RWPE2 (cell line): ENCODE results near the gene RIT1.
"Not testable (repeated sequence)": the region's sequence is repeated elsewhere in the genome, so short reads cannot be mapped to it uniquely, and the experiment has no call there.

ENCODE experiments used
- ATAC-seq: fragments of 200-7000 bp; cut with Tn5 transposase; 3 replicates; pipeline ENCODE4 v1.9.1; 2021; ENCODE audit warnings: low read depth
- DNase-seq: peaks from one replicate; pipeline ENCODE4 v3.0.0-alpha.2; 2020; ENCODE audit warnings: low spot score
- H3K27ac ChIP-seq: fragments of 450-650 bp; 2 replicates; pipeline ENCODE4 v1.5.1; 2017; ENCODE audit warnings: mild to moderate bottlenecking; ENCODE audit not compliant: poor library complexity, severe bottlenecking
- H3K27me3 ChIP-seq: fragments of 250-450 bp; sonication (Bioruptor Pico); 2 replicates; pipeline ENCODE4 v1.5.1; 2021; ENCODE audit warnings: mild to moderate bottlenecking, moderate library complexity; ENCODE audit not compliant: insufficient read depth, poor library complexity, severe bottlenecking
- H3K36me3 ChIP-seq: fragments of 250-450 bp; sonication (Bioruptor Pico); 2 replicates; pipeline ENCODE4 v1.5.1; 2020; ENCODE audit warnings: low read depth, mild to moderate bottlenecking, moderate library complexity
- H3K4me1 ChIP-seq: fragments of 250-450 bp; sonication (Bioruptor Pico); 2 replicates; pipeline ENCODE4 v1.5.1; 2021; ENCODE audit warnings: mild to moderate bottlenecking, moderate library complexity; ENCODE audit not compliant: insufficient read depth, poor library complexity, severe bottlenecking
- H3K4me3 ChIP-seq: fragments of 250-450 bp; sonication (Bioruptor Pico); 2 replicates; pipeline ENCODE4 v1.5.1; 2021; ENCODE audit warnings: mild to moderate bottlenecking, moderate library complexity; ENCODE audit not compliant: severe bottlenecking
- H3K9me3 ChIP-seq: fragments of 250-450 bp; sonication (Bioruptor Pico); 2 replicates; pipeline ENCODE4 v1.5.1; 2021; ENCODE audit warnings: mild to moderate bottlenecking, moderate library complexity; ENCODE audit not compliant: severe bottlenecking
- CTCF ChIP-seq: fragments of 450-650 bp; IDR thresholded peaks from one replicate; pipeline ENCODE4 v1.5.1; 2017; ENCODE audit warnings: mild to moderate bottlenecking, moderate library complexity; ENCODE audit not compliant: poor library complexity, severe bottlenecking

RIT1 gene

DNA sequence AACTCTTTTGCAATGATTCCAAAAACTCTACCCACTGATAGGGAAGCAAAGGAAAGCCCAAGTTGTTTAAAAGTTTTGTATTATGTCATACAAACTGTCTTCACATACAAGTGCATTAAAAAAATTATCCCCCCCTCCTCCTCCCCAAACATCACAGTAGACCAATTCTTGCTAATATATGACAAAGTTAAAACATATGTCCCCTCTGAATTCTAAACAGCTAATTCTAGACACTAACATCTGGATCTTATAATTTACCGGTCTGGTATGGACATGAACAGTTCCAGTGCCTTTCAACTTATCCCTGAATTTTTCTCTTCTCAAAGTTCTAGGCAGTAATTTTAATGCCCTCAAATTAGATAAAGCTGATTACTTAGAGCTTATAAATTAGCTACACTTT is 13.4 kb downstream of the RIT1 start:
- Histone ChIP-seq H3K36me3 (peaks cover 59% of the 10 kb centered on the region), H3K4me1 (peaks cover 15% of the 10 kb centered on the region), H3K9me3 (no peaks in the 10 kb centered on the region), H3K27me3 (no peaks in the 10 kb centered on the region), H3K4me3 (no peak overlapping the region), H3K27ac (no peak overlapping the region)
- DNase-seq (no peak), ATAC-seq (no peak)
- no peak for TF ChIP-seq CTCF

GRCh38 chr1:155896476-155896875 is 14.7 kb downstream of the RIT1 start:
- Histone ChIP-seq H3K4me1 (peaks cover 21% of the 10 kb centered on the region), H3K36me3 (peaks cover 47% of the 10 kb centered on the region)
- not testable (repeated sequence) for H3K9me3 ChIP-seq, H3K27me3 ChIP-seq, ATAC-seq, DNase-seq, H3K4me3 ChIP-seq, H3K27ac ChIP-seq

DNA sequence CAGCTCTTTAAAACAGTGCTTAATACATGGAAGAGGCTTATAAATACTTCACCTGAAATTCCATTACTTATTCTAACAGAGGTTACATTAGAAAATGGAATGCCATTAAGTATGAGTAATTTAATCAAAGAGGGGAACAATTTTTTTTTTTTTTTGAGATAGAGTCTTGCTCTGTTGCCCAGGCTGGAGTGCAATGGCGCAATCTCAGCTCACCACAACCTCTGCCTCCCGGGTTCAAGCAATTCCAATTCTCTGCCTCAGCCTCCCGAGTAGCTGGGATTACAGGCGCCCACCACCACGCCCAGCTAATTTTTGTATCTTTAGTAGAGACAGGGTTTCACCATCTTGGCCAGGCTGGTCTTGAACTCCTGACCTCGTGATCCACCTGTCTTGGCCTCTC is 15.5 kb downstream of the RIT1 start:
- H3K9me3 ChIP-seq, DNase-seq, H3K27me3 ChIP-seq, ATAC-seq, H3K4me3 ChIP-seq: not testable (repeated sequence)
- Histone ChIP-seq H3K27ac (peak overlapping the region; percentile 98), H3K36me3 (peaks cover 38% of the 10 kb centered on the region), H3K4me1 (peaks cover 21% of the 10 kb centered on the region)

- peaks cover 21% of the 10 kb centered on the region for H3K4me1 ChIP-seq
- H3K27ac ChIP-seq, result peak overlapping the region; percentile 98
- TF ChIP-seq CTCF, result no peak
- H3K9me3 ChIP-seq, result no peaks in the 10 kb centered on the region
- ATAC-seq (peak; percentile 81), DNase-seq (no peak)
- peaks cover 18% of the 10 kb centered on the region for H3K36me3 ChIP-seq
- no peak overlapping the region for H3K4me3 ChIP-seq
- no peaks in the 10 kb centered on the region for H3K27me3 ChIP-seq
Measured at GRCh38 chr1:155893389-155894142, 17.6 kb downstream of the RIT1 start.

DNA sequence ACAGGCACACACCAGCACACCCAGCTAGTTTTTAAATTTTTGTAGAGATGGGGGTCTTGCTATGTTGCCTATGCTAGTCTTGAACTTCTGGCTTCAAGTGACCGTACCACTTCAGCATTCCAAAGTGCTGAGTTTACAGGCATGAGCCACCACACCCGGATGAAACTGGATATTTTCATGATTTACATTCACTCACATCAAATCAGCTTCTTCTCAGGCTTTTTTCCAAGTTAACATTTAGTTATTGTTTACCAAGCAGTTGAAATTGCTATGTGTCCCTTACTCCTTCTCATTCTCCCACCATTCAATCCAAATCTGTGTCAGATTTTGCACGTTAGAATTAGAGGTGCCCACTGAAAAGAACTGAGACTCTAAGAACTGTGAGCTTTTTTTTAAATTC is 18.4 kb downstream of the RIT1 start:
- TF ChIP-seq CTCF, result no peak
- DNase-seq, result no peak
- peak; percentile 55 for ATAC-seq
- Histone ChIP-seq H3K36me3 (peaks cover 13% of the 10 kb centered on the region), H3K4me1 (peaks cover 21% of the 10 kb centered on the region), H3K27ac (peak overlapping the region; percentile 98), H3K4me3 (no peak overlapping the region), H3K27me3 (no peaks in the 10 kb centered on the region), H3K9me3 (no peaks in the 10 kb centered on the region)

GRCh38 chr1:155890251-155890650 is 20.9 kb downstream of the RIT1 start:
- ATAC-seq (no peak), DNase-seq (no peak)
- Histone ChIP-seq H3K9me3 (no peaks in the 10 kb centered on the region), H3K4me3 (no peak overlapping the region), H3K36me3 (no peaks in the 10 kb centered on the region), H3K27ac (no peak overlapping the region), H3K27me3 (no peaks in the 10 kb centered on the region), H3K4me1 (peaks cover 21% of the 10 kb centered on the region)
- no peak for TF ChIP-seq CTCF
